ENCODE data around the gene PARD3B. TPM values are rescaled to one million over a fixed set of nuclear protein-coding genes. Genes with fewer than 3 reads are reported as not detected.

The PARD3B gene
- total RNA-seq, 1 experiment from 2014 or later, result 10.1 TPM

DNA sequence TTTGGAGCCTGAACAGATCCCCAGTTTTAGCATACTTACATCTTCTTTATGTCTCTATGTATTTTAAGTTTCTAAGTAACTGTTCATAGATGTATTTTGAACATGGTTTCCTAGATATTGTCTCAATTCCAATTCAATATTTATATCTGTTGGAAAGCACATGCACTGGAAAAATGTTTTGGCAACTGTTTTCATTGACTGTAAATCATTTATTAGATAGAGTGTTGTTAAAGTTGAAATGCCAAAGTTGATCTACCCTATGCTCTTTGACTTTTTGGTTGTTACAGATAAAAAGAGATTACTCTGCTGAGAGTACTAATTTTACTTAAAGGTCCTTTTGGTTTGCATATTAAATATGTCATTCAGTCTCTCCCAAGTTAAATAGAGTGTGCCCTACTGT lies 792.0 kb downstream of the PARD3B start:
- Mint-ChIP-seq H3K27ac (ENCODE audit: unreplicated experiment) (no peak overlapping the region), H3K4me3 (ENCODE audit: low read depth, unreplicated experiment) (no peak overlapping the region), H3K36me3 (ENCODE audit: insufficient read depth, unreplicated experiment) (no peaks in the 10 kb centered on the region), H3K9me3 (ENCODE audit: low read depth, unreplicated experiment) (peaks cover 5% of the 10 kb centered on the region), H3K27me3 (ENCODE audit: unreplicated experiment) (no peaks in the 10 kb centered on the region), H3K4me1 (ENCODE audit: low read depth, unreplicated experiment) (no peaks in the 10 kb centered on the region)
- intact Hi-C loops (cut with micrococcal nuclease; ENCODE audit: unreplicated experiment), result no loop called here
- DNase-seq, result no peak
- TF ChIP-seq, protein P1, sequence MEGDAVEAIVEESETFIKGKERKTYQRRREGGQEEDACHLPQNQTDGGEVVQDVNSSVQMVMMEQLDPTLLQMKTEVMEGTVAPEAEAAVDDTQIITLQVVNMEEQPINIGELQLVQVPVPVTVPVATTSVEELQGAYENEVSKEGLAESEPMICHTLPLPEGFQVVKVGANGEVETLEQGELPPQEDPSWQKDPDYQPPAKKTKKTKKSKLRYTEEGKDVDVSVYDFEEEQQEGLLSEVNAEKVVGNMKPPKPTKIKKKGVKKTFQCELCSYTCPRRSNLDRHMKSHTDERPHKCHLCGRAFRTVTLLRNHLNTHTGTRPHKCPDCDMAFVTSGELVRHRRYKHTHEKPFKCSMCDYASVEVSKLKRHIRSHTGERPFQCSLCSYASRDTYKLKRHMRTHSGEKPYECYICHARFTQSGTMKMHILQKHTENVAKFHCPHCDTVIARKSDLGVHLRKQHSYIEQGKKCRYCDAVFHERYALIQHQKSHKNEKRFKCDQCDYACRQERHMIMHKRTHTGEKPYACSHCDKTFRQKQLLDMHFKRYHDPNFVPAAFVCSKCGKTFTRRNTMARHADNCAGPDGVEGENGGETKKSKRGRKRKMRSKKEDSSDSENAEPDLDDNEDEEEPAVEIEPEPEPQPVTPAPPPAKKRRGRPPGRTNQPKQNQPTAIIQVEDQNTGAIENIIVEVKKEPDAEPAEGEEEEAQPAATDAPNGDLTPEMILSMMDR (IDR thresholded peaks at IDR 0.05; ENCODE audit: unreplicated experiment), result no peak
- BruUV-seq (replicated peaks), result no TSS peak
- CTCF ChIA-PET, result no interaction called here

DNA sequence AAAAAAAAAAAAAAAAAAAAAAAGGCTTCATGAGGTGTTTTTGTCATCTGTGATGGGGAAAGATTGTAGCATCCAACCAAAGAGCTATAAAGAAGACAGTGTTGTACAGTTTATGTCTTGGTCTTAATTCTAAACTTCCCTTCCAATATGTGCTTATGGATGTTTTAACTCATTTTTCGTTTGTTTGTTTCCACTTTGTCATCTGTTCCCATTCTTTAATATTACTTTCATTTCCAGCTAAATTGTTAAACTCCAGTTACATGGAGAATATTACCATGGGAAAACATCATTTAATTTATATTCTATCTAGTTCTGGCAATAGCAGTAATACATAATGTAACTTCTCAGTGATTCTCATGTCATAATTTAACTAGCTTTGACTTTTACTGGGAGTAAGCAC lies 792.9 kb downstream of the PARD3B start:
- Mint-ChIP-seq H3K4me3 (ENCODE audit: low read depth, unreplicated experiment) (no peak overlapping the region), H3K36me3 (ENCODE audit: insufficient read depth, unreplicated experiment) (no peaks in the 10 kb centered on the region), H3K4me1 (ENCODE audit: low read depth, unreplicated experiment) (no peaks in the 10 kb centered on the region), H3K27me3 (ENCODE audit: unreplicated experiment) (no peaks in the 10 kb centered on the region), H3K9me3 (ENCODE audit: low read depth, unreplicated experiment) (peaks cover 5% of the 10 kb centered on the region), H3K27ac (ENCODE audit: unreplicated experiment) (no peak overlapping the region)
- intact Hi-C loops (cut with micrococcal nuclease; ENCODE audit: unreplicated experiment), result no loop called here
- CTCF ChIA-PET, result no interaction called here
- TF ChIP-seq, protein P1 (IDR thresholded peaks at IDR 0.05; ENCODE audit: unreplicated experiment), result no peak
- no TSS peak for BruUV-seq (replicated peaks)
- no peak for DNase-seq

DNA sequence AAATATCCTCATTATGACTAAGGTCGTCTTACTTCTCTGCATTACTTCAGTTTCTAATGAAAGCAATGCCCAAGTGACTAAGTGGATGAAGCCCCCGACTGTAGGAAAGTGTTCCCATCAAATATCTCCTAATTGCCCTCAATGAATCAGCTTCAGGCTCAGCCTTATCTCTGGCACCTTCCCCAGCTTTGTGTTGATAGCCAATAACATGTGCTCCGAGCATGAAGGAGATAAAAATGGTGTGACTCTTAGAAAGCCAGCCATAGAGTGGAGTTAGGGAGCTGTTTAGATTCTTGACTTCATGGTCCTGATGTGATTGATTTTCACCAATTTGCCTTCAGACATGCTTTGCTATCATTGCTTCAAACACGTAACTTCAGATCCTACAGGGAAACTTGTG lies 797.8 kb downstream of the PARD3B start:
- H3K4me3 Mint-ChIP-seq (ENCODE audit: low read depth, unreplicated experiment), result no peak overlapping the region
- CTCF ChIA-PET, result no interaction called here
- no TSS peak for BruUV-seq (replicated peaks)
- TF ChIP-seq, protein P1 (IDR thresholded peaks at IDR 0.05; ENCODE audit: unreplicated experiment), result no peak
- H3K27ac Mint-ChIP-seq (ENCODE audit: unreplicated experiment), result no peak overlapping the region
- H3K36me3 Mint-ChIP-seq (ENCODE audit: insufficient read depth, unreplicated experiment), result no peaks in the 10 kb centered on the region
- no peaks in the 10 kb centered on the region for H3K4me1 Mint-ChIP-seq (ENCODE audit: low read depth, unreplicated experiment)
- H3K9me3 Mint-ChIP-seq (ENCODE audit: low read depth, unreplicated experiment), result no peaks in the 10 kb centered on the region
- intact Hi-C loops (cut with micrococcal nuclease; ENCODE audit: unreplicated experiment), result no loop called here
- H3K27me3 Mint-ChIP-seq (ENCODE audit: unreplicated experiment), result no peaks in the 10 kb centered on the region
- no peak for DNase-seq

DNA sequence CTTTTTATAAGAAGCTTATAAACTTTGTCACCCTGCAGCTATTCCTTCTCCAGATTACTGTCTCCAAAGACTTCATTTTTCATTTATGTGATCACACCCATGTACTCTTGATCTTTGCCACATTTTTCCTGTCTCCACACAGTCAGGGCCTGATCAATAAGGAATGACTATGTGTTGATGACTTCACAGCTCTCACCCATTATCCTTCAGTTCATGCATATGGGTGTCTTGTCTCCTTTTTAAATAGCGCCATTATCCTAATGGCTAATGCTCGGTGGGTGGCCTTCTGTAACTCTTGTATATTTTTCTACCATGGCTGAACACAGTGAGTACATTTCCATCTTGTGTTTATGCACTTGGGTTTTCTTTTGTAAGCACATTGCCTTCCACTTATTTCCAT lies 801.4 kb downstream of the PARD3B start:
- no TSS peak for BruUV-seq (replicated peaks)
- TF ChIP-seq, protein P1 (IDR thresholded peaks at IDR 0.05; ENCODE audit: unreplicated experiment), result no peak
- H3K4me3 Mint-ChIP-seq (ENCODE audit: low read depth, unreplicated experiment), result no peak overlapping the region
- no peak overlapping the region for H3K27ac Mint-ChIP-seq (ENCODE audit: unreplicated experiment)
- H3K27me3 Mint-ChIP-seq (ENCODE audit: unreplicated experiment), result no peaks in the 10 kb centered on the region
- no peak for DNase-seq
- H3K9me3 Mint-ChIP-seq (ENCODE audit: low read depth, unreplicated experiment), result no peaks in the 10 kb centered on the region
- H3K4me1 Mint-ChIP-seq (ENCODE audit: low read depth, unreplicated experiment), result no peaks in the 10 kb centered on the region
- CTCF ChIA-PET, result no interaction called here
- no peaks in the 10 kb centered on the region for H3K36me3 Mint-ChIP-seq (ENCODE audit: insufficient read depth, unreplicated experiment)
- intact Hi-C loops (cut with micrococcal nuclease; ENCODE audit: unreplicated experiment), result no loop called here

DNA sequence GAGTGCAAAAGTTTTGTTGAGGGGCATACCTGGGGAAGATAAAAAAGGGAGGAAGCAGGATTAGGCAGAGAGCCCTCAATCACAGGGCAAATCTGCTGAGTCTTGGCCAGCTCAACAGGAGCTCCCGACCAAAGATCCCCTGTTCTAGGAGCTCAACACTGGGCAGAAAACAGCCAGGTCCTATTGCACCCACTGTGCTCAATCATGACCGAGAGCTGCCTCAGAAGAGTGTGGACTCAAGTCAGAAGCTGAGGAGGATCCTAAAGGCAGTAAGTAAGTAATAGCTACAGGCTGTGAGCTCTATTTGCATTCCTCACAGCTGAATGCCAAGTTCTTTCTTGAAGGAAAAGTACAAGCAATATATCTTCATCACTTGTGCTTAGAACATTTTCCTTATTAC lies 802.6 kb downstream of the PARD3B start:
- no peaks in the 10 kb centered on the region for H3K27me3 Mint-ChIP-seq (ENCODE audit: unreplicated experiment)
- no TSS peak for BruUV-seq (replicated peaks)
- no peaks in the 10 kb centered on the region for H3K4me1 Mint-ChIP-seq (ENCODE audit: low read depth, unreplicated experiment)
- no peak overlapping the region for H3K27ac Mint-ChIP-seq (ENCODE audit: unreplicated experiment)
- TF ChIP-seq, protein P1 (IDR thresholded peaks at IDR 0.05; ENCODE audit: unreplicated experiment), result no peak
- CTCF ChIA-PET, result no interaction called here
- no peaks in the 10 kb centered on the region for H3K9me3 Mint-ChIP-seq (ENCODE audit: low read depth, unreplicated experiment)
- H3K36me3 Mint-ChIP-seq (ENCODE audit: insufficient read depth, unreplicated experiment), result no peaks in the 10 kb centered on the region
- intact Hi-C loops (cut with micrococcal nuclease; ENCODE audit: unreplicated experiment), result no loop called here
- no peak for DNase-seq
- H3K4me3 Mint-ChIP-seq (ENCODE audit: low read depth, unreplicated experiment), result no peak overlapping the region
